HG03571 (cell line): ENCODE results near the gene RETREG3.
"Not testable (repeated sequence)": the region's sequence is repeated elsewhere in the genome, so short reads cannot be mapped to it uniquely, and the experiment has no call there.

ENCODE experiments used
- ATAC-seq: cut with Tn5 transposase; IDR thresholded peaks from one replicate; pipeline ENCODE4 v1.9.1; 2021; ENCODE audit not compliant: unreplicated experiment

The RETREG3 gene

DNA sequence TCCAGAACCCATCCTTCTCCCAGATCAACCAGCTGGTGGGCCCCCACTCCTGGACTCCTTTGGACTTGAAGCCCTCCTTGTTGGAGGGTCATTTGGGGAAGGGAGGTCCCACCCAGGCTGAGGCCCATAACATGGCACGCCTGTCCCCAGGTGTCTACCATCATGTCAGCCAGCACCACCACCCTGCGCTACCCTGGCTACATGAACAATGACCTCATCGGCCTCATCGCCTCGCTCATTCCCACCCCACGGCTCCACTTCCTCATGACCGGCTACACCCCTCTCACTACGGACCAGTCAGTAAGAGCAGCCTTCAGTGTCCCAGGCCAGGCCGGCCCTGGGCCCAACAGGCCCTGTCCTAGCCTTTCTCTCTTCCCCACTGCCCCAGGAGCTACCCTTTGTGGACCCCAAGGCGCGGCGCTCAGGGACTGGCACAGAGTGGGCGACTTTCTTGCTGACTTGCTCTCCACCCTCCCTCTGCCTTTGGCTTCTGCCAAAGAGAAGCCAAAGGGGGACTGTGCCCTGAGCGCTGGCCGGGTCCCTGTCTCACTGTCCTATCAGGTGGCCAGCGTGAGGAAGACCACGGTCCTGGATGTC lies 4.6 kb upstream of the RETREG3 start:
- ATAC-seq: no peak

DNA sequence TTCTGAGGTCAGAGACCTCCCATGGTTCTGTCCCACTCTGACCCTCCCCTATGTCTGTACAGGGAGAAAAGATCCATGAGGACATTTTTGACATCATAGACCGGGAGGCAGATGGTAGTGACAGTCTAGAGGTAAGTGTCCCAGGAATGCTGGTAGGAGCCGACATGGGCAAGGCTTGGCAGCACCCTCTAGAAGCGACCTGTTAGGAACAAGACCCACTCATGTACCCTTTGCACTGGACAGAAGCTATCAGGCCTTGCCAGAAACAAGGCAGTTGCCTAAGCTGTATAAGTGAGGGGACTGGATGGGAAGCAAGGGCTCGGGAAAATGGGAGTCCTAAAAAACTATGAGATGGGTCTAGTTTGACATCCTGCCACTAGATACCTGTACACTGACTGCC lies 2.8 kb upstream of the RETREG3 start:
- no peak for ATAC-seq

- ATAC-seq: not testable (repeated sequence)
These were observed 934 bp upstream of the RETREG3 start for GRCh38 chr17:42609814-42610801.

- ATAC-seq: no peak
These were observed 631 bp downstream of the RETREG3 start for GRCh38 chr17:42608305-42609181.

GRCh38 chr17:42607769-42608168 lies 1.4 kb downstream of the RETREG3 start:
- no peak for ATAC-seq

DNA sequence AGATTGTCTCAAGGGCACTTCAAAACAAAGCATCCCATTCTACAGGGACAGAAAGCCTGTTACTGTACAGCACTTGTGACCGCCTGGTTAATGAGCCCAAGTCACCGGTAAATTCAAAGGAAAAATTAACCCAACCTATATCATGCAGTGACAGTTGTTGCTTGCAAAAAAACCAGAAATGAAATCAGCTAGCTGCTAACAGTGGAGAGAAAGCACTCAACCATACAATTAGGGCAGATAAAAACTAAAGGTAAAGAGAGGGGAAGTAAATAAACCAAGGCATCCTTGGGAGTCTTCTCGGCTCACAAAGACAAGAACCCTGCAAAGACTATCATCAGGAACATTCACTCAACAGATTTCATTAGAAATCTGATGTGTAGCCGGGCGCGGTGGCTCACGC lies 5.9 kb downstream of the RETREG3 start:
- ATAC-seq: no peak

DNA sequence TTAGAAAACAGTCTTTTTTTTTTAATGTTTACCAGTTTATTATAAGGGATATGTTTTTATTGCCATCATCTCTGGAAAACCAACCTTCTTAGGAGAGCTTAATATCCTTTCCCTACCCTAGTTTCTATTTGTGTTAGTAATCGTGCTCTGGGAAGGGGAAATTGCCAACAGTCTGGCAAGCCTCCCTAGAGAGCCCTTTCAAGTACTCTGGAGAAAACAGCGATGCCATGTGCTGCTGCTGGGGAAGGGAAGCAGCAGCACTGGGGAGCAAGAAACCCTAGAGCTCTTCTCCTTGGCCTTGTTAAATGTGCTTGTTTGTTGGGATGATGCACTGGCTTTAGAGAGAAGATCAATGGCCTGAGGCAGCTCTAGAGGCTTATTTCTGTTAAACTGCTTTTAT lies 10.3 kb downstream of the RETREG3 start:
- no peak for ATAC-seq

DNA sequence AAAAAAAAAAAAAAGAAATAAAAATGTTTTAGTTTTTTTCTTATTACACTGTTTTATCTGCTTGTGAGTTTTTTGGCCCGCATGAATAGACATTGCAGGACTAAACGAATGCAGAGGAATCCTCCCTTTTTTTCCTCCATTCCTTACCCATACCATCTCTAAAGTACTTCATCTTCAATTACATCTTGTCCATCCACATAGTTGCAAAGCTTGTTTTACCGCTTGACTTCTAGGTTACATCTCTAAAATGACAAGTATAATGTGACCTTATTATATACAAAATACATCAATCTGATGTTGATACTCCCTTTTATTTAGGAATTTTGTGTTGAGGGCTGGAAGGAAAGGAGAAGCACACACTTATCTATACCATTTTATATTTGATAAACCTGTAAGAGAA lies 12.8 kb downstream of the RETREG3 start:
- no peak for ATAC-seq

- no peak for ATAC-seq
These were observed 17.8 kb downstream of the RETREG3 start for GRCh38 chr17:42591411-42591810.

- ATAC-seq: no peak
These were observed 18.3 kb downstream of the RETREG3 start for GRCh38 chr17:42590886-42591285.

GRCh38 chr17:42586514-42587230 lies 22.5 kb downstream of the RETREG3 start:
- no peak for ATAC-seq

DNA sequence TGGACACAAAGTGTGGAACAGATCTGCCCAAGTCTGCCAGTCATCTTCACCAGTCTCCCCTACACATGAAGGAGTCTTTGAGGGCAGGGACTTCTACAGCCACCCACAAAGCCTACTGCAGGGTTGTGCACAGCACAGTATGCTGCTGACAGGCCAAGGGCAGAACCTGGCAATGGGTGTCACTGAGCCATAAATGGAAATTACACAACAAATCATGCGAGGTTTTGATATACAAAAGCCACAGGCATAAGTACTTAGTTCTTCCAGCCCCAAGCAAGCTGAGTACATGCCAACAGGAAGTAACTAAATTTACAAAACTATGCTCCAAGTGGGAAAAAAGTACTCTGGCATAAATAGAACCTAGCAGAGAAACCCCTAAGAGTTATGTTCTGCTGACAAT lies 23.8 kb downstream of the RETREG3 start:
- ATAC-seq: no peak

GRCh38 chr17:42584880-42585279 lies 24.3 kb downstream of the RETREG3 start:
- ATAC-seq: no peak

DNA sequence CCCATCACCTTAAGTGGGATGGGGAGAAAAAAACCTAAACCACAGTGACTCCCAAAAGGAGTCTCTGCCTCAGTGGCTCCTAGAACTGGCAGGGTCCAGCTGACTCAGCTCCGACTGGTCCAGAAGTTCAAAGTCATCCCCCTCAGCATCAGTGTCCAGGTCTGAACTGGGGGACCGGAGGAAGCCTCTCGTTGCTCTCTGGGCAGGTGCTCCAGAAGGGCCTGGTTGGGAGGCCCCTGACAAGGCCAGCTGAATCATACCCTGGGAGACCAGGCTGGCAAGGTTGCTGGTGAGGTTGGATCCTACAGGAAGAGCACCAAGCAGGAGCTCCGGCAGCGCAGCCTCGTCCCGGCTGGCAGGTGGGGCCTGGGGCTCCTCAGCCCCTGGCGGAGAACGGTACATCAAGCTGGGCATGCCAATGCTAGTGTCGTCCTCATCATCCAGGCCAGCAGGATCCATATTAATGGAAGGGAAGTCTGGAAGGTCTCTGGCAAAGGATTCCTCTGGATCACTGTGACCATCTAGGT lies 27.4 kb downstream of the RETREG3 start:
- ATAC-seq: no peak

GRCh38 chr17:42579794-42580551 lies 29.2 kb downstream of the RETREG3 start:
- ATAC-seq: no peak

- no peak for ATAC-seq
These were observed 30.8 kb downstream of the RETREG3 start for GRCh38 chr17:42578282-42578869.

DNA sequence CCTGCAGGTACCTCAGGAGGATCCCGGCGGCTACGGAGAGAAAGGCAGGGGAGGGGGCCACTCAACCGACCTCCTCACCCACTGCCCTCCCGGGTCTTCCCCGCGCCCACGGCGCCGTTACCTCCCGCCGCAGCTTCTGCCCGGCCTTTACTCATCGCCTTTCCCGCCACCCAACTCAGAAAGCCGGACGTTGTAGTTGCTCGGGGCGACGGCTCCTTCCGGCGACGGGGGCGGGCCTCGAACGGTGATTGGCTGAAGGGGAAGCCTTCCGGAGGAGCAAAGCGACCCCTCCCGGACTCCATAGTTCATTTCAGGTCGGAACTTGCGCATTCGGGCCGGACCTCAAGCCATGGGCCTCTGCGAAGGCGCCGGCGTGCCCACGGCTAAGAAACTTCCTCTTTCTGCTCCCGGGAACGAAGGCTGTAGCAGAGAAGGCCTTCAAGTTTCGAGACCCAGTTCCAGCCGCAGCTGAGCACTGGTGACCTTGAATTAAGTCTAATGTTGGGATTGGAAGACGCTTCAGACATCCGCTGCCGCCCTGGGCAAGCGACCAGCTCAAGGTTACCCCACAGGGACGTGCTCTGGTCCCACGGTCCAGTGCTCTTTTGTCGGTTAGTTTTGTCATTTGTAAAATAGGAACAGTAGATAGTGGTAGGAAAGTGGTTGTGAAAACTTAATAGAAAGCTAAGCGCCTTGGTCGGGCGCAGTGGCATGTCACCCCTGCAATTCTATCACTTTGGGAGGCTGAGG lies 31.5 kb downstream of the RETREG3 start, which contains the start of gene PSMC3IP:
Gene PSMC3IP (minus strand): TSS at position 198 of the 750 bp plus-strand sequence. CDS start 43 bp downstream, at position 155.
- ATAC-seq: peak; percentile 65

DNA sequence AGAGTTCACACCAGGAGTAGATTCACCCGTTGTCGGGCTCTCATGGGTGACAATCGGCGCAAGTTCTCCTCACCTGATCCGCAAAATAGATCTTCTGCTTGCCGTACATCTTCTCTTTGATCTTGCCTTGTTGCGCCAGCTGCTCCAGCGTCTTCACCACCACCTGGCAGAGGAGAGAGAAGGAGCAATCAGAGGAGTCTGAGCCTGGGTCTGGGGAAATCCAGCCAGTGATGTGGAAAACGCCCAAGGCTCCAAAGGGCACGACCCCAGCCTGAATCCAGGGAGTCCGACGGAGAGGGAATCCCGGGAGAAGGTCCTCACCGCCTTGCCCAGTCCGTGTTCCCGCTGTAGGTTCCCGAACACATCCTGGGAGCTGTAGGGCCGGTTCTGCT lies 32.0 kb downstream of the RETREG3 start:
- no peak for ATAC-seq
